ENCODE measurements around the gene PACRG. TPM values are rescaled to one million over a fixed set of nuclear protein-coding genes. Genes with fewer than 3 reads are reported as not detected.
A peak's percentile ranks its signal among the peaks of the same experiment; 100 is the strongest.

The PACRG gene
- total and polyA plus RNA-seq, 2 of the 13 experiments (the other 11 are each of a cell fraction or from before 2014, with no cell fraction given): 0.13 TPM; not detected in 1

DNA sequence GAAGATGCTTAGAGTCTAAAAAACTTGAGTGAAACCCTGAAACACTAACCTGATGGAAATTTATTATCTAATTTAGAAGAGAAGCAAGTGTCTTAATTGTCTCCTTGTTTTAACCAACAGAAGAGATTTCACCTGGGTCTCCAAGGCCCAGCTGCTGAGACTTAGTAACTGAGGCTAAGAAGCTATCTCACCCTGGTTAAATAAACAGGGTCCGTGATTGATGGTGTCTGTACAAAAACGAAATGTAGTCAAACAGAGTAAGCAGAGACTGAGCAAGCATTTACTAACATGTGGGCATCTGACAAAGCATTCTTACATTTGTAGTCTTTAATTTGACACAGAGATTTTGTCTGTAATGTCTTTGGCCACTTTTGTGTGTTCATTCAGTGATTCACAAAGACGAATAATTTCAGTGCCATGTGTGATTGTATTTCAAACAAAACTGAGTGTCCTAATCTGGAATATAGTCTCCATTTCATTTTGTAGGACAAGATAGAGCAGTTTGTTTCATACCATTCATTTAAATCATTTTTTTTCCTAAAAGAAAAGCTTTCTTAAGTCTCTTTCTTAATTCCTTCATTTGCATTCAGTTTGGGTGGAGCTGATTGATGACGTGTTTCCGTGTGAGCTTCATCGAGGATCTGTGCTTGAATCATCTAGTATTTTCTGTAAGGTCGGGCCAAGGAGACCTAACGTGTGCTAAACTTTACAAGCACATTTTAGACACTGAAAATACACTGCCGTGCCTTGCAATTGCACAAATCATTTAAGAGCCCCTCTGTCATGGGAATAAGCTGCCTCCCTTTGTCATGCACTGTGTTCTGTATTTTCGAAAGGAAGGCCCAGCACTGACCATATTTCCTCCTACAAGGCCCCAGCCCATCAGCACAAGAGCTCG lies 516.2 kb downstream of the PACRG start:
- Histone ChIP-seq H3K27me3 (ENCODE audit: control insufficient read depth in 1 of 2, insufficient read depth in 2 of 2, low read length in 2 of 2) (peaks cover 0 to 2% of the 10 kb centered on the region in 2 experiments; a peak in 2 of 5 replicates), H3K9ac (ENCODE audit: insufficient read depth, low read depth, low read length) (no peak overlapping the region), H3K27ac (ENCODE audit: extremely low read length, insufficient read depth, low read length) (no peak overlapping the region), H3K4me2 (ENCODE audit: low read depth, low read length) (no peak overlapping the region), H2AFZ (ENCODE audit: low read length) (no peak overlapping the region), H3K4me3 (replicated peaks in 1 of 3; ENCODE audit: insufficient read depth in 1 of 3, low read depth in 2 of 3, low read length in 3 of 3) (no peak overlapping the region), H3K79me2 (ENCODE audit: insufficient read depth, low read length) (no peaks in the 10 kb centered on the region), H4K20me1 (ENCODE audit: insufficient read depth, low read length) (no peaks in the 10 kb centered on the region), H3K36me3 (replicated peaks in 1 of 2; ENCODE audit: control insufficient read depth in 1 of 2, insufficient read depth in 2 of 2, low read length in 2 of 2) (no peaks in the 10 kb centered on the region), H3K9me3 (ENCODE audit: low read length) (no peaks in the 10 kb centered on the region), H3K4me1 (ENCODE audit: insufficient read depth, low read length) (no peaks in the 10 kb centered on the region)
- WGBS (ENCODE audit: low lambda C conversion rate): 24% methylated on average over 11 of the region's 11 CpGs
- ATAC-seq (no peak), FAIRE-seq (no peak), DNase-seq (ENCODE audit: low spot score) (no peak)
- intact Hi-C loops (cut with micrococcal nuclease; ENCODE audit: unreplicated experiment) (no loop called here), in situ Hi-C loops (cut with HindIII; ENCODE audit: extremely low pct_ligation_motif_present, low pct_unique_long_range_greater_than_20kb) (no loop called here)
- TF ChIP-seq CREB1 (IDR thresholded peaks at IDR 0.05) (0 out of 2 replicates have a peak, but pooled peaks have one; percentile 19), CREB1 (CRISPR knock-in tag; IDR thresholded peaks at IDR 0.05) (no peak), ZNF251 (CRISPR knock-in tag; IDR thresholded peaks at IDR 0.05) (no peak)
- POLR2A ChIA-PET: no interaction called here
- CTCF ChIA-PET (ENCODE audit: low intra/inter-chr PET ratio, low total read pairs): no interaction called here
- no TSS peak for BruUV-seq (replicated peaks)

DNA sequence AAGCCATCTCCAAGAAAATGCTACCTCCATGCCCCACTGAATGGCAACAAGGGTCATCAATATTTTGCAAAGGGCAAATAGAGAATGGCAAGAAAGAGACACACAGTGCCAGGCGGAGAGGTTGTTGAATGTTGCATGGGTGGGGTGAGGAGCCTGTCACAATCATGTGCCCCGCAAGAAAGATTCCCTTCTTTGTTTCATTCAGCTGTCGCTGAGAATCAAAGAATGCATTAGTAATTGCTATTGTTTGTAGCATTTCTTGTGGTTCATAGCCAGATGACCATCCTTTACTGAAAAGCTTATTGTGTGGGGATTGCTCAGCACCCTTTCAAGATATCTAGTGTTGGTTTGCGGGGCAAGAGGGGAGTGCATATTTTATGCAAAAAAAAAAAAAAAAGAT lies 520.3 kb downstream of the PACRG start:
- Histone ChIP-seq H3K27ac (ENCODE audit: extremely low read length, insufficient read depth, low read length) (no peak overlapping the region), H3K36me3 (replicated peaks in 1 of 2; ENCODE audit: control insufficient read depth in 1 of 2, insufficient read depth in 2 of 2, low read length in 2 of 2) (no peaks in the 10 kb centered on the region), H3K4me2 (ENCODE audit: low read depth, low read length) (no peak overlapping the region), H3K9me3 (ENCODE audit: low read length) (no peaks in the 10 kb centered on the region), H3K9ac (ENCODE audit: insufficient read depth, low read depth, low read length) (no peak overlapping the region), H2AFZ (ENCODE audit: low read length) (no peak overlapping the region), H4K20me1 (ENCODE audit: insufficient read depth, low read length) (no peaks in the 10 kb centered on the region), H3K4me3 (replicated peaks in 1 of 3; ENCODE audit: insufficient read depth in 1 of 3, low read depth in 2 of 3, low read length in 3 of 3) (no peak overlapping the region), H3K79me2 (ENCODE audit: insufficient read depth, low read length) (no peaks in the 10 kb centered on the region), H3K27me3 (ENCODE audit: control insufficient read depth in 1 of 2, insufficient read depth in 2 of 2, low read length in 2 of 2) (peaks cover 0 to 13% of the 10 kb centered on the region in 2 experiments; a peak in 2 of 5 replicates), H3K4me1 (ENCODE audit: insufficient read depth, low read length) (no peaks in the 10 kb centered on the region)
- ChIA-PET POLR2A (no interaction called here), CTCF (ENCODE audit: low intra/inter-chr PET ratio, low total read pairs) (no interaction called here)
- ATAC-seq (no peak), DNase-seq (ENCODE audit: low spot score) (no peak), FAIRE-seq (no peak)
- no TSS peak for BruUV-seq (replicated peaks)
- WGBS (ENCODE audit: low lambda C conversion rate): 77% methylated on average over 4 of the region's 4 CpGs
- intact Hi-C loops (cut with micrococcal nuclease; ENCODE audit: unreplicated experiment) (no loop called here), in situ Hi-C loops (cut with HindIII; ENCODE audit: extremely low pct_ligation_motif_present, low pct_unique_long_range_greater_than_20kb) (no loop called here)
- TF ChIP-seq ATAD3A (CRISPR knock-in tag; IDR thresholded peaks at IDR 0.05) (no peak), MATR3 (CRISPR knock-in tag; IDR thresholded peaks at IDR 0.05) (no peak), ADNP (CRISPR knock-in tag; IDR thresholded peaks at IDR 0.05) (no peak)
- TF ChIP-seq, protein P1, sequence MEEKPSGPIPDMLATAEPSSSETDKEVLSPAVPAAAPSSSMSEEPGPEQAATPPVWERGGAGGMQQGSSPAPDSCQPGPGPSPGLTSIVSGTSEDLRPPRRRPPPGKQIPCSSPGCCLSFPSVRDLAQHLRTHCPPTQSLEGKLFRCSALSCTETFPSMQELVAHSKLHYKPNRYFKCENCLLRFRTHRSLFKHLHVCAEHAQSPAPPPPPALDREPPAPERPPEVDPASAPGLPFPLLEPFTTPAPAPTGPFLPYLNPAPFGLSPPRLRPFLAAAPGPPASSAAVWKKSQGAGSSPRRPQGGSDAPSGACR (CRISPR knock-in tag; IDR thresholded peaks at IDR 0.05): no peak
- TF ChIP-seq, protein P2, sequence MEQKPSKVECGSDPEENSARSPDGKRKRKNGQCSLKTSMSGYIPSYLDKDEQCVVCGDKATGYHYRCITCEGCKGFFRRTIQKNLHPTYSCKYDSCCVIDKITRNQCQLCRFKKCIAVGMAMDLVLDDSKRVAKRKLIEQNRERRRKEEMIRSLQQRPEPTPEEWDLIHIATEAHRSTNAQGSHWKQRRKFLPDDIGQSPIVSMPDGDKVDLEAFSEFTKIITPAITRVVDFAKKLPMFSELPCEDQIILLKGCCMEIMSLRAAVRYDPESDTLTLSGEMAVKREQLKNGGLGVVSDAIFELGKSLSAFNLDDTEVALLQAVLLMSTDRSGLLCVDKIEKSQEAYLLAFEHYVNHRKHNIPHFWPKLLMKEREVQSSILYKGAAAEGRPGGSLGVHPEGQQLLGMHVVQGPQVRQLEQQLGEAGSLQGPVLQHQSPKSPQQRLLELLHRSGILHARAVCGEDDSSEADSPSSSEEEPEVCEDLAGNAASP (CRISPR knock-in tag; IDR thresholded peaks at IDR 0.05; ENCODE audit: borderline replicate concordance): no peak
- TF ChIP-seq, protein P3, sequence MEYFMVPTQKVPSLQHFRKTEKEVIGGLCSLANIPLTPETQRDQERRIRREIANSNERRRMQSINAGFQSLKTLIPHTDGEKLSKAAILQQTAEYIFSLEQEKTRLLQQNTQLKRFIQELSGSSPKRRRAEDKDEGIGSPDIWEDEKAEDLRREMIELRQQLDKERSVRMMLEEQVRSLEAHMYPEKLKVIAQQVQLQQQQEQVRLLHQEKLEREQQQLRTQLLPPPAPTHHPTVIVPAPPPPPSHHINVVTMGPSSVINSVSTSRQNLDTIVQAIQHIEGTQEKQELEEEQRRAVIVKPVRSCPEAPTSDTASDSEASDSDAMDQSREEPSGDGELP (IDR thresholded peaks at IDR 0.05; ENCODE audit: borderline replicate concordance, low read depth): no peak
